ENCODE data around the gene SNX2.

Gene SNX2

GRCh38 chr5:122816756-122817155 is 41.9 kb downstream of the SNX2 start:
- CTCF ChIA-PET = no interaction called here
- no peak for DNase-seq (ENCODE audit: extremely low spot score)
- TF ChIP-seq NFRKB (IDR thresholded peaks at IDR 0.05) (no peak), ARNT (IDR thresholded peaks at IDR 0.05) (no peak), BHLHE40 (IDR thresholded peaks at IDR 0.05; ENCODE audit: borderline replicate concordance) (no peak), ZNF384 (IDR thresholded peaks at IDR 0.05) (no peak), SUZ12 (IDR thresholded peaks at IDR 0.05) (no peak), FOXK2 (IDR thresholded peaks at IDR 0.05) (no peak), FOXM1 (IDR thresholded peaks at IDR 0.05; ENCODE audit: borderline replicate concordance) (no peak), FOXA1 (IDR thresholded peaks at IDR 0.05) (no peak), ELF4 (IDR thresholded peaks at IDR 0.05) (no peak), CTBP1 (IDR thresholded peaks at IDR 0.05; ENCODE audit: borderline replicate concordance) (no peak), HDGF (IDR thresholded peaks at IDR 0.05; ENCODE audit: borderline replicate concordance) (no peak), L3MBTL2 (conservative IDR thresholded peaks at IDR 0.05) (no peak), LEF1 (IDR thresholded peaks at IDR 0.05; ENCODE audit: borderline replicate concordance) (no peak), SP1 (IDR thresholded peaks at IDR 0.05) (no peak), TARDBP (IDR thresholded peaks at IDR 0.05) (no peak)
- TF ChIP-seq, protein P1, sequence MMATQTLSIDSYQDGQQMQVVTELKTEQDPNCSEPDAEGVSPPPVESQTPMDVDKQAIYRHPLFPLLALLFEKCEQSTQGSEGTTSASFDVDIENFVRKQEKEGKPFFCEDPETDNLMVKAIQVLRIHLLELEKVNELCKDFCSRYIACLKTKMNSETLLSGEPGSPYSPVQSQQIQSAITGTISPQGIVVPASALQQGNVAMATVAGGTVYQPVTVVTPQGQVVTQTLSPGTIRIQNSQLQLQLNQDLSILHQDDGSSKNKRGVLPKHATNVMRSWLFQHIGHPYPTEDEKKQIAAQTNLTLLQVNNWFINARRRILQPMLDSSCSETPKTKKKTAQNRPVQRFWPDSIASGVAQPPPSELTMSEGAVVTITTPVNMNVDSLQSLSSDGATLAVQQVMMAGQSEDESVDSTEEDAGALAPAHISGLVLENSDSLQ (IDR thresholded peaks at IDR 0.05) = no peak
- POLR2A ChIA-PET = no interaction called here

- ChIA-PET CTCF (no interaction called here), POLR2A (no interaction called here)
- TF ChIP-seq TARDBP (IDR thresholded peaks at IDR 0.05) = no peak
- no peak for TF ChIP-seq ARNT (IDR thresholded peaks at IDR 0.05)
- no peak for TF ChIP-seq L3MBTL2 (conservative IDR thresholded peaks at IDR 0.05)
- no peak for TF ChIP-seq HDGF (IDR thresholded peaks at IDR 0.05; ENCODE audit: borderline replicate concordance)
- TF ChIP-seq ELF4 (IDR thresholded peaks at IDR 0.05) = no peak
- no peak for TF ChIP-seq CTBP1 (IDR thresholded peaks at IDR 0.05; ENCODE audit: borderline replicate concordance)
- no peak for TF ChIP-seq ZNF384 (IDR thresholded peaks at IDR 0.05)
- no peak for TF ChIP-seq SP1 (IDR thresholded peaks at IDR 0.05)
- no peak for TF ChIP-seq LEF1 (IDR thresholded peaks at IDR 0.05; ENCODE audit: borderline replicate concordance)
- TF ChIP-seq SUZ12 (IDR thresholded peaks at IDR 0.05) = no peak
- TF ChIP-seq, protein P1 (IDR thresholded peaks at IDR 0.05) = no peak
- TF ChIP-seq FOXM1 (IDR thresholded peaks at IDR 0.05; ENCODE audit: borderline replicate concordance) = no peak
- no peak for TF ChIP-seq FOXA1 (IDR thresholded peaks at IDR 0.05)
- TF ChIP-seq BHLHE40 (IDR thresholded peaks at IDR 0.05; ENCODE audit: borderline replicate concordance) = no peak
- TF ChIP-seq FOXK2 (IDR thresholded peaks at IDR 0.05) = no peak
- TF ChIP-seq NFRKB (IDR thresholded peaks at IDR 0.05) = no peak
- no peak for DNase-seq (ENCODE audit: extremely low spot score)
Observed at GRCh38 chr5:122831984-122832383, 57.1 kb downstream of the SNX2 start.

DNA sequence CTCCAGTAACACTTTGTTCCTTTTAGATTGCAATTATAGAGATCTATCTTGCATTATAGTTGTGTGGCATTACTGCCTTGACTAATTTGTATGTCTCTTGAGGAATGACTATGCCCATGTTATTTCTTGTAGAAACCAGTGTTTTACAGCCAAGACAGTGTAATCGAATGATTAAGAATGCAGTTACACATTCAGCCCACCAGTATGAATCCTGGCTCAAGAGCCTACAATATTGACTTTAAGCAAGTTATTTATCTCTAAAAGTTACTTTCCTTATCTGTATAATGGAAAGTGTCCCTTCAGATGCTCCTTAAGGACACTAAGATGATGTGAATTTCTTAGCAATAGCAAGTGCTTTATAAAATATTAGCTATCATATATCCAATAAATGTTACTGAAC is 60.8 kb downstream of the SNX2 start:
- ChIA-PET CTCF (no interaction called here), POLR2A (no interaction called here)
- no peak for DNase-seq (ENCODE audit: extremely low spot score)
- TF ChIP-seq ARNT (IDR thresholded peaks at IDR 0.05) (no peak), HDGF (IDR thresholded peaks at IDR 0.05; ENCODE audit: borderline replicate concordance) (no peak), LEF1 (IDR thresholded peaks at IDR 0.05; ENCODE audit: borderline replicate concordance) (no peak), BHLHE40 (IDR thresholded peaks at IDR 0.05; ENCODE audit: borderline replicate concordance) (no peak), L3MBTL2 (conservative IDR thresholded peaks at IDR 0.05) (no peak), NFRKB (IDR thresholded peaks at IDR 0.05) (no peak)
- TF ChIP-seq, protein P1 (IDR thresholded peaks at IDR 0.05) = no peak

- no peak for DNase-seq (ENCODE audit: extremely low spot score)
- ChIA-PET POLR2A (no interaction called here), CTCF (no interaction called here)
- TF ChIP-seq FOXA1 (IDR thresholded peaks at IDR 0.05) (no peak), CTBP1 (IDR thresholded peaks at IDR 0.05; ENCODE audit: borderline replicate concordance) (no peak), LEF1 (IDR thresholded peaks at IDR 0.05; ENCODE audit: borderline replicate concordance) (no peak), ELF4 (IDR thresholded peaks at IDR 0.05) (no peak), FOXM1 (IDR thresholded peaks at IDR 0.05; ENCODE audit: borderline replicate concordance) (no peak), HDGF (IDR thresholded peaks at IDR 0.05; ENCODE audit: borderline replicate concordance) (no peak), NFRKB (IDR thresholded peaks at IDR 0.05) (no peak), TARDBP (IDR thresholded peaks at IDR 0.05) (no peak), FOXK2 (IDR thresholded peaks at IDR 0.05) (no peak), L3MBTL2 (conservative IDR thresholded peaks at IDR 0.05) (no peak), SUZ12 (IDR thresholded peaks at IDR 0.05) (no peak), ARNT (IDR thresholded peaks at IDR 0.05) (no peak), BHLHE40 (IDR thresholded peaks at IDR 0.05; ENCODE audit: borderline replicate concordance) (no peak)
Observed at GRCh38 chr5:122836947-122837346, 62.1 kb downstream of the SNX2 start.

DNA sequence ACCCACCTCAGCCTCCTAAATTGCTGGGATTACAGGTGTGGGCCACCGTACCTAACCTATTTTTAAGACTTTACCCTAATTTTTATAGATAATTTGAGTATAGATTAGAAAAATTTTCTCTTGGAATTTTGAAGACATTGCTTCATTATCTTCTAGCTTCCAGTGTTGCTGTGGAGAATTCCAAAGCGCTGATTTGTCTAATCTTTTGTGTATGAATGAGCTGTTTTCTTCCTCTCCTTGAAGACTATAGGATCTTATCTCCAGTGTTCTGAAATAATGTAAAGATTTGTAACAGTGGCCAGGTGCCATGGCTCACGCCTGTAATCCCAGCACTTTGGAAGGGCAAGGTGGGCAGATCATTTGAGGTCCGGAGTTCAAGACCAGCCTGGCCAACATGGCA is 64.9 kb downstream of the SNX2 start:
- no peak for DNase-seq (ENCODE audit: extremely low spot score)
- POLR2A ChIA-PET = no interaction called here
- CTCF ChIA-PET = no interaction called here
- TF ChIP-seq HDGF (IDR thresholded peaks at IDR 0.05; ENCODE audit: borderline replicate concordance) = no peak
- TF ChIP-seq BHLHE40 (IDR thresholded peaks at IDR 0.05; ENCODE audit: borderline replicate concordance) = no peak
- TF ChIP-seq NFRKB (IDR thresholded peaks at IDR 0.05) = no peak
- TF ChIP-seq ZNF384 (IDR thresholded peaks at IDR 0.05) = no peak
- no peak for TF ChIP-seq ARNT (IDR thresholded peaks at IDR 0.05)
- no peak for TF ChIP-seq L3MBTL2 (conservative IDR thresholded peaks at IDR 0.05)
- TF ChIP-seq, protein P1 (IDR thresholded peaks at IDR 0.05) = no peak
- TF ChIP-seq ELF4 (IDR thresholded peaks at IDR 0.05) = no peak
- TF ChIP-seq CTBP1 (IDR thresholded peaks at IDR 0.05; ENCODE audit: borderline replicate concordance) = no peak
